GM19025 (cell line): Measurements from ENCODE around the gene URB2.
A peak's percentile ranks its signal among the peaks of the same experiment; 100 is the strongest.
"Not testable (repeated sequence)": the region's sequence is repeated elsewhere in the genome, so short reads cannot be mapped to it uniquely, and the experiment has no call there.

ENCODE experiments used
- ATAC-seq: cut with Tn5 transposase; IDR thresholded peaks from one replicate; pipeline ENCODE4 v1.9.1; 2021; ENCODE audit warnings: mild to moderate bottlenecking, low read depth, moderate library complexity; ENCODE audit not compliant: unreplicated experiment

URB2 gene

DNA sequence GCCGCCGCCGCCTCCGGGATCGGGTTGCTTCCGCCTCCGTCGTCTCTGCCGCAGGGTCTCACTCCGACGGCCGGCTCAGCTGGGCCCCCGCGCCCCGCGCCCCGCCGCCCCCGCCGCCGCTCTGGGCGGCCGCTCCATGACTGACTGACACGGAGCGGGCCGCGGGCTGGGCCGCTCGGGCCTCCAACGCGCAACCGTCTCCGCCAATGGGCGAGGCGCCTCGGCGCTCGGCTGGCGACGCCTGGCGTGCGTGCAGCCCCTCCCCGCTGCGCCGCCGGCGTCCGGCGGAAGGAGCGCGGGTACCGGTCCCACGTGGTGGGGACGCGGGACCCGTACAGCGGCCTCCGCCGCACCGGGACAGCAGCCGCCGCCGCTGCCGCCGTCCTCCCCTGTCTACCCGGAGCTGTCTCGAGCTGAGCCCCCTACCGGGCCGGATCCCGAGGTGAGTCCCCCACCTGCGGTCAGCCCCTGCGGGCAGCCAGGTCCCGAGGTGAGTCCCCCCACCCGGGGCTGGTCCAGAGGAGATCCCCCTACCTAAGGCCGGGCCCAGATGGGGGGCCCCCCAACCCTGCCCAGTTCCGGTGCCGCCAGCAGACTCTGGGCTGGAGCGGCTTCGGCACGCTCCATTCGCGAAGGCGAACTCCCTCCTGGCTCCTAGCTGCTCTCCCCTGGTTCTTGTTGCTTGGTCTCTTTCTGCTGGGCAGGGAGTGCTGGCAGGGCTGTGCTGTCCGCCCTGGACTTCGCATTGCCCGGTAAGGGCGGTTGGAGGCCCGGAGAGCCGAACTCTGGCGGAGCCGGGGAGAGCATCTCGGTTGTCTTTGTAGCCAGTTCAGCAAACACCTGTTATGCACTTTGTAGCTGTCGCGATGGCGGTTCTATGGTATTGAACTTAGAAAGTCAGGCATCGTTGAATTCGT, at the start of gene URB2, which contains the start of gene TAF5L:
Gene URB2, plus strand, starts transcription at position 333 of the 917 bp plus-strand sequence. CDS start 1,387 bp downstream, outside the sequence.
Gene TAF5L, minus strand, starts transcription at position 208 of the 917 bp plus-strand sequence. CDS start 11,640 bp downstream, outside the sequence.
- peak; percentile 85 for ATAC-seq

GRCh38 chr1:229578168-229579058, 47.6 kb upstream of the URB2 start:
- no peak for ATAC-seq

DNA sequence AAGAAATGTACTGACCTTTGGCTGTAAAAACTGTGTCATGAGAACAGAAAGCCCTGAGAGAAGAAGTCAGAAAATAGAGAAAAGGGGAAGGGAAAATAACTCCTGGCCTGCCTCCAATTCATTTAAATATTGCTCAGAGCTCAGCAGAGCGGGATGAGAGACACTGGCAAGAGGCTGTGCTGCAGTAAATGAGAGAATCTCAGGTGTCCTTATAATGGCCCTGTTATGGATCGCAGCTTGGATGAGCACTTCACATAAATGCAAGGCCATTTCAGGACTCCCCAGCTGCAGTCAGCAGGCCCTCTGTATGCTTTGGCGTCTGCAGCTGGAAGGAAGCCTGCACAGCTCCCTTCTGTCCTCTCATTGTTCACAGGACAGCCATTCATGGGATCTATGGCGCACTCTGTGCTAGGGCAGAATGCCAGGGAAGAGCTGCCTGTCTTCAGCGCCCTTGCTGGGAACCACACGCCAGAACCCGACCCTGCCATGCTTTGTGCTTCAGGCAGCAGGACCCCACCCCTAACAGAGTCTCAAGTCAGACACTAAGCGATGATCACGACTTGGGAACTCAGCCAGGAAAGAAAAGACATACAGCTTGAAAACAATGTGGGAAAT, 46.9 kb upstream of the URB2 start:
- no peak for ATAC-seq

DNA sequence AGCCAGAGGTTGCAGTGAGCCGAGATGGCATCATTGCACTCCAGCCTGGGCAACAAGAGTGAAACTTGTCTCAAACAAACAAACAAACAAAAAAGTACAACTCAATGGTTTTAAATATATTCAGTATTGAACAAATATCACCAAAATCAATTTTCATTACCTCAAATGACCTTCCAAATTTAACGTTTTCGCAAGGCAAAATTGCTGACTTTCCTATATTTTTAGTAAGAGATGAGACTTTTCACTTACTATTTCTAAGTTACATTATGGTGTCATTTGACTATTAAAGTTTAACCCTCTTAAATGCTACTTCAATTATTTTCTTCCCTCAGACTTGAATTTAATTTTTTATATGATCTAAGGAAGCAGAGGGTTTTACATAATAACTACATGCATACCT, 44.6 kb upstream of the URB2 start:
- no peak for ATAC-seq

DNA sequence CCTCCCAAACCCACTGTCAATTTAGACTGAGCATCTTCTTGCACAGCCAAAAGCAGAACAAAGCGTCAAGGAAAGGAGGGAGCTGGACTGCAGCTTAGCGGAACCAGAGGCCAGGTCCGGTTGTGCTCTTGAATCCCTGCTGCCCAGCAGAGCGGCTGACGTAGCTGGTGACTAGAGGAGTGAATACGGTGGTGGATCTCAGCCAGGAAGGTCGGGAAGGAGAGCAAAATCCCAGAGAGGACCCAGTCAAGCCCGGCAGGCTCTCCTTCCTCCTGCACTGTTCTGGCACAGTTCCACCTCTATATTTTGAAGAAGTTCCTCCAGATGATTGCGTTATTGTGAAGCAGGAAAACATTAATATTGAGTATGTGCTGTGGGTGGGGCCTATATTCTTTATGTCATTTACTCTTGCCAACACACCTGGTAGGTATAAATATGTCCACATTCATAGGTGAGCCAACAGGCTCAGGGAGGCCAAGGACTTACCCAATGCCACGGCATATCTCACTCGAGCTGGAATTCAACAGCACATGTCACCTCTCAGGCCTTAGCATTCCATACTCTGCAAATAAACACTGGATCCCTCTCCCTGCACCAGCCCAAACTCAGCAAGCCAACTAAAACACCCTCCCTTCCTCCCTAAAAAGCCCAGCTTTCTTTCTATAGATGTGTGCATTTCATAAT, 43.9 kb upstream of the URB2 start:
- ATAC-seq: no peak

DNA sequence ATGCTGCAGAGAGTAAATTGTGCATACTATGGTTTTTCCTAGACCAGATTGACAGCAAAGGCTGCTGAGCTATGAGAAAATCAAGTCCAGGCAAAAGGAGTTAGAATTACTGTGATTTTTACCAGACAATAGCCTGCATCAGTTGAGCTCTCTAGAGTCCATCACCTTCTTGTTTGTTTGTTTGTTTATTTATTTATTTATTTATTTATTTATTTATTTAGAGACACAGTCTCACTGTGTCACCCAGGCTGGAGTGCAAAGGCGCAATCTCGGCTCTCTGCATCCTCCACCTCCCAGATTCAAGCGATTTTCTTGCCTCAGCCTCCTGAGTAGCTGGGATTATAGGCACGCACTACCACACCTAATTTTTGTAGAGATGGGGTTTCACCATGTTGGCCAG, 43.3 kb upstream of the URB2 start:
- no peak for ATAC-seq

GRCh38 chr1:229585338-229585737, 40.7 kb upstream of the URB2 start:
- ATAC-seq: no peak

- ATAC-seq: no peak
These were observed 35.9 kb upstream of the URB2 start for GRCh38 chr1:229590119-229590518.

DNA sequence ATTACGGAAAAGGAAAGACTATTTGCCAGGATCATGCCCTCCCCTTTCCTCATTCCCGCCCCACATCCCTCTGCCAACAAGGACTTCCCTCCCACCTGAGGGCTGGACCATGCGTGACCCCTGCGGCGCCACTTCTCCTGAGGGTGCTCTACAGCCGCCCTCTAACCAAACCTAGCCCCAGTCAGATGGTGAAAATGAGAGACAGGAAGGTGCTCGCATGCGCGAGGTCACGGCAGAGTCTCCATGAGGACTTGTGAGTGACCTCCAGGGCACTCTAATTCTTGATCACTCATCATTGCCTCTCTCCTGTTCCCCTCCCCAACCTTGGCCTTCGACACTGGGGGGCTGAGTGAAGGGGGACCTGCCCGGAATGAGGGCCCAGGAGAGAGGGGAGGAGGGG, 32.2 kb upstream of the URB2 start:
- no peak for ATAC-seq

DNA sequence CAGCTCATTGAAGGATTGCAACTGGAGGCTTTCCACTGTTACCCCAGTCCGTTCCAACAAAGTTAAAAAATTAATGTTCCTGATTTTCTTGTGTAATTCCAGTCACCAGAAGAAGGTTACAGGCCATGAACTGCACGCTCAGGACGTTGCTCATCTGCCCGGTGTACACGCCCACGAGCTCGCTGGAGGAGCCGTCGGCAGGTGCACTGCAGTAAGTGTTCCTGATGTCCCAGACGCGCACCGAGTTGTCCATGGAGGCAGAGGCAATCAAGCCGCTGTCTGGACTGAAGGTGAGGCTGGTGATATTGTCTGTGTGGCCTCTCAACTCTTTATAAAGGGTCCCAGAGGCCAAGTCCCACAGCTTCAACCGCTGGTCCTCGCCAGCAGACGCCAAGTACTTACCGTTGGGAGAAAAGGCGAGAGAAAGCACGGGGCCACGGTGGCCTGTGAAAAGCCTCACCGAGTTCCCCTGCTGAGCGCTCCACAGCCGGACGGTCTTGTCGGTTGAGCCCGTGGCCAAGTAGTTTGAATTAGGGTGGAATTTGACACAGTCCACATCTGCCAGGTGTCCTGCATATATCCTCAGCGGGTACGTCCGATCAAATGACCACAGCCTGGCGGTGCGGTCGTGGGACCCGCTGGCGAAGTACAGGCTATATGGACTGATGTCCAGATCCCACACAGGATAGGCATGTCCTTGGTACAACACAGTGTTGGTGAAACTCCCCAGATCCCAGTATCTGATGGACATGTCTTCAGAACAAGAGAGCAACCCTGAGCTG, 31.6 kb upstream of the URB2 start:
- no peak for ATAC-seq

GRCh38 chr1:229595876-229596275, 30.2 kb upstream of the URB2 start:
- not testable (repeated sequence) for ATAC-seq

- no peak for ATAC-seq
These were observed 28.9 kb upstream of the URB2 start for GRCh38 chr1:229596925-229597699.

- no peak for ATAC-seq
These were observed 28.2 kb upstream of the URB2 start for GRCh38 chr1:229597877-229598276.

DNA sequence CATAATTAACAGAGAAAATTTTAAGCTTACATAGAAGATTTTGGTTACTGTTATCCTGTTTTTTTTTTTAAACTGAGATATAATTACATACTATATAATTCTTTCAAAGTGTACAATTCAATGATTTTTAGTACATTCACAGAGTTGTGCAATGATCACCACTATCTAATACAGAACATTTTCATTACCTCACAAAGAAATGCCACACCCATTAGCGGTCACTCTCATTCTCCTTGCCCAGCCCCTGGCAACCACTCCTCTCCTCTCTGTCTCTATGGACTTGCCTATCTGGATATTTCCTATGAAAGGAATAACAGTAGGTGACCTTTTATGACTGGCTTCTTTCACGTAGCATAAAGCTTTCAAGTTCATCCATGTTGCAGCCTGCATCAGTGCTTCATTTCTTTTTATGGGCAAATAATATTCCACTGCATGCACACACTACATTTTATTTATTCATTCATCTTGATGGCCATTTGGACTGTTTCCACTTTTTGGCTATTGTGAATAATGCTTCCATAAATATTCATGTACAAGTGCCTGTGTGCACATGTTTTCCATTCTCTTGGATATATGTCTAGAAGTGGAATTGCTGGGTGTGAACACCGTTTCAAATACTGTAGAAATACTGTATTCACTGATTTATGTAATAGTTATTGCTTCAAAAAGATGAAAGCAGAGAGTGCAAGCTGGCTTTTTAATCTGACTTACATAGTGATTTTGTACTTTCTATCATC, 26.7 kb upstream of the URB2 start:
- no peak for ATAC-seq

DNA sequence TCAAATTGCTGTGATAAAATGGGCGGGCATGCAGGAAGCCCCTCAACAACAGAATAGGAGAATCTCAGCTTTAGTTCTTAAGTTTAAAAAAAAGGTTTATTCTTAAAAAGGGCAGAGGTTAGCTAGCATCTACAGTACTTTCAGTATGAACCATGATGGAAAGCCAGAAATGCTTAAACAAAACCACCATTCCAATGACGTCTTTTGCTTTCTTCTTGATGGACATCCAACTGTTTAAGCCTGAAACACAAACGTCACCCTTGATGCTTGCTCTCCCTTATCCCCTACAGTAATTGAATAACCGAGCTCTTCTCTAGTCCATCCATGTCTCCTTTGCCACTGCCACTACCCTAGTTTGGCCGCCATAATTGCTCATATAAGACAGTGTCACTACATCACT, 25.8 kb upstream of the URB2 start:
- ATAC-seq: no peak

DNA sequence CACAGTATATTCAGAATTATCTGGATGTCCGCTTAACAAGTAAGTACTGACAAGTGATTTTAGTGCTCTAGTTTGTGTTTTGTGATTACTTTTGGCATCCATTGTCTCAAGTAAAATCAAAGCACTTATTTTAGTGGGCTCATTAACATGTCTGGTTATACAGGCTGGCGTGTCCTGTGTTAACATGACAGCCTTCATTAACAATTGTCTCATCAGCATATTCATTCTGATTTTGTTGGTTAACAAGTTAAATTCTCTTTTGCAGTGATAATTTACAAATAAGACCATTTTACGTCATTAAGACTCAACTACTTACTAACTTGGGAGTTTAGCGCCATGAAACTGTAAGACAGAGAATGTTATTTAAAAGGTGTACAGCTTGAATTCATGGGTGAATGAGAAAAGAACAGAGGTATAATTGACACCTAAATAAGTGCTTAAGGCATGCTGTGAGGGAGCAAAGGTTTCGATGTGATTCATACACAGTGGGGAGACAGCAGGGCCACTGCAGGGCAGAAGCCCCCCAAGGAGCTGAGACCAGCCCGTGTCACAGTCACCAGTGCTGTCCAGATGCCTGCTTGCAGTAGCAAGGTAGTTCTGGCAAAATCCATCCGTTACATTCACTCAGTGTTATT, 22.6 kb upstream of the URB2 start:
- no peak for ATAC-seq

DNA sequence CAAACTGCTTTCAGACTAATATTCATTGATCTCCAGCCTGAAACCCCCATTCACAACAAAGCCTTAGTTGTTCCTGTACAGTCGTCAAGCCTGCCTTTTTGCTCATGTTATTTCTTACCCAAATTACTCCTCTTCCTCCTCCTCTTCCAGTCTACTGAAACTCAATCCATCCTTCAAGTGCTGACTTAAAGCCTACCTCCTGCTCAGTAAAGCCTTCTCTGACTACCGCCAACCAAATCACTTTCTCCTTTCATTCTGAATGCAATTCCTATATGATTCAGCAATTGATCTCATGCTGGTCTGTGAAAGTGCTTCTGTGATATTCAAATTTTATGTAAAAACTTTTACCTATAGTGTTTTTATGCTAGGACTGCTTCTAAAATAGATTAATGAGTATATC, 18.7 kb upstream of the URB2 start:
- no peak for ATAC-seq

GRCh38 chr1:229608590-229608989, 17.5 kb upstream of the URB2 start:
- no peak for ATAC-seq
